GM19240 (cell line): ENCODE measurements around the gene MAN2C1.
"Not testable (repeated sequence)": the region's sequence is repeated elsewhere in the genome, so short reads cannot be mapped to it uniquely, and the experiment has no call there.

Experiments used
- DNase-seq: peaks from one replicate; pipeline ENCODE4 v3.0.0; 2011; ENCODE audit warnings: low spot score; ENCODE audit not compliant: insufficient read length

The MAN2C1 gene

DNA sequence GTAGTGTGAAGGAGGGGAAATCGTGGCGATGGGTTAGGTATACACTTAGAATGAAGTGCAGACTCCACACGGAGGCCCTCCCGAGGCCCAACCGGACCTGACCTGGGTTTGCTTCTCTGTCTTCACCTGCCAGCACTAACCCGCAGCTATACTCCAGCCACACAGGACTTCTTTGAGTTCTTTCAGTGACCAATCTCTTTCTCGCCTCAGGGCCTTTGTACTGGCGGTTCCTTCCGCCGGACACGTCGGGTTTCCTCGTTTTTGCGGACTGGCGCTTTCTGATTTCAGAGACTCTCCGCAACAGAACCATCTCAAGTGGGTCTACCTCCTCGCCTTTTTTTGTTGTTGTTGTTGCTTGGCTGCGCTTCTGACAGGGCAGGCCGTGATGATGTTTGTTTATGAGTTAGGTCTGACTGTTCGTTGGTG, 21.6 kb downstream of the MAN2C1 start, which contains the start of gene NEIL1:
TSS of gene NEIL1 (plus strand) at position 244 of the 426 bp plus-strand sequence. CDS start 1,867 bp downstream, outside the sequence.
- no peak for DNase-seq

DNA sequence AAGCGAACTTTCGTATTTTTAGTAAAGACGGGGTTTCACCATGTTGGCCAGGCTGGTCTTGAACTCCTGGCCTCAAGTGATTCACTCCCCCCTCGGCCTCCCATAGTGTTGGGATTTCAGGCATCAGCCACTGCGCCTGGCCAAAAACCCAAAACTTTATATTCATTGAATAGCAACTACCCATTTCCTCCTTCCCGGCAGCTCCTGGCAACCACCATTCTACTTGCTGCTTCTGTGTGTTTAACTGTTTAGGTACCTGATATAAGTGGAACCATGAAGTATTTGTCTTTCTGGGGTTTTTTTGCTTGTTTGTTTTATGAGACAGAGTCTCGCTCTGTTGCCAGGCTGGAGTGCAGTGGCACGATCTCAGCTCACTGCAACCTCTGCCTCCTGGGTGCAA, 24.5 kb downstream of the MAN2C1 start:
- DNase-seq = not testable (repeated sequence)

DNA sequence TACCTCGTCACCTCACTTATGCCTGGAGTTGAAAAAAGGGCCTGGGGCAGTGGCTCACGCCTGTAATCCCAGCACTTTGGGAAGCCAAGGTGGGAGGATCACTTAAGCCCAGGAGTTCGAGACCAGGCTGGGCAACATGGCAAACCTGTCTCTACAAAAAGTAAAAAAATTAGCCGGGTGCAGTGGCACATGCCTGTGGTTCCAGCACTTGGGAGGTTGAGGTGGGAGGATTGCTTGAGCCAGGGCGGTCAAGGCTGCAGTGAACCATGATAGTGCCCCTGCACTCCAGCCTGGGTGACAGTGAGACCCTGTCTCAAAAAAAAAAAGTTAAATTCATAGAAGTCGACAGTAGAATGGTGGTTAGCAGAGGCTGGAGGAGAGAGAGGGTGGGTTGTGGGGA, 26.2 kb downstream of the MAN2C1 start:
- DNase-seq = no peak

GRCh38 chr15:75339531-75340240, 28.7 kb downstream of the MAN2C1 start:
- DNase-seq = no peak

- DNase-seq = no peak
Measured at GRCh38 chr15:75338661-75339240, 29.7 kb downstream of the MAN2C1 start.

GRCh38 chr15:75335705-75336355, 32.6 kb downstream of the MAN2C1 start, which contains the start of gene COMMD4:
TSS of gene COMMD4 (plus strand) at chr15:75336063. CDS start at chr15:75336090, 27 bp downstream.
- DNase-seq = peak; percentile 62

GRCh38 chr15:75335313-75335704, 33.1 kb downstream of the MAN2C1 start:
- DNase-seq = no peak

GRCh38 chr15:75333654-75334419, 34.6 kb downstream of the MAN2C1 start:
- not testable (repeated sequence) for DNase-seq

GRCh38 chr15:75332093-75332492, 36.3 kb downstream of the MAN2C1 start:
- not testable (repeated sequence) for DNase-seq

- no peak for DNase-seq
Measured at GRCh38 chr15:75329571-75329970, 38.8 kb downstream of the MAN2C1 start.

DNA sequence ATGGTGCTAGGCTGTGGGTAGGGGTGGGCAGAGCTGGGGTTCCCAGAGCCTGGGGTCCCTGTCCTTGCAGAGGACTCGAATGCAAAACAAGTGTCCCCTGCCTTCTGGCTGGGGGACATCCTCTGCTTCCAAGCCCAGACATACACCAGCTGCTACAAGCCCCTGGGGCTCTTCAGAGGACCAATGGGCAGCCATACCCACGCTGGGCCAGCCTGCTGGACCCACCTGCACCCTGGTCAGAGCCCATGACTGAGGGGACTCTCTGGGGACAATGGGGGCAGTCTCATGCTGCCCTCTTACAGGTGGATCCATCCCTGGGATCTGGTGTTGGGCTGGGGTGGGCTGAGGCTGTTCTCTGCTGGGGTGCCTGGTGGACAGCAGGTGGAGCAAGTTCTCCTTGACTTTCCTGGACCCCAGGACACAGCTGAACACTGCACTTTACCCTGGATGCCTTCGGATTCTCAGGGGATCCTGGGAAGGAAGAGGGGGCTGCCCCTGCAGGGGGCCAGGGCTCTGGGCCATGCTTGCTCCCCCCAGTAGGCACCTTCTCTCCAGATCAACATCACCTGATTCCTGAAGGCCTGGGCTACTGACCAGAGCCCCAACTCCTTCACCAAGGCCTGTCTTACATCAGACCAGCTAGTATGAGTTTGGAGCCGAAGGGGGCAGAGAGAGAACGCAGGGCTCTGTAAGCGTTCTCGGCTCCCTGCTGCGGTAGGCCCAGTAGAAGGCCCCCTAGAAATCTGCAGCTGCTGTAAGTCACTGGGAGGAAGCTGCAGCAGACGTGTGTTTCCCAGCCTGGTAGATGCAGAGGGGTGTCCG, 39.7 kb downstream of the MAN2C1 start:
- DNase-seq = no peak

DNA sequence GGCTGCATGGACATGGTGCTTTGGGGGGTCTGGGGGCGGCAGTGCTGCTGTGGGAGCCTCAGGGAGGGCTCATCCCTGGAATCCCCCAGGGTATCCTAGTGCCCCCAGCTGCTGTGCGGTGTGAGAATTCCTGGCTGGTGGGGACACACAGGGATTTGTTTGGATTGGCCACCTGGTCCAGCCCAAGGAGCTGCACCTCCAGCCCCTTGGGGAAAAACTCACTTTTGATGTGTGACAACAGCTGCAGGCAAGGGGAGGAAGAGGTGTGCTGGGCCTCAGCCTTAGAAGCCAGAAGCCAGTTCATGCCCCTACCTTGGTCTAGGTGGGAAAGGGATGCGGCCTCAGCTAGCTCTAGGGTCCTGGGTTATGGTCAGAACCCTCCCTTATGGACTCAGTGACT, 40.9 kb downstream of the MAN2C1 start:
- no peak for DNase-seq

DNA sequence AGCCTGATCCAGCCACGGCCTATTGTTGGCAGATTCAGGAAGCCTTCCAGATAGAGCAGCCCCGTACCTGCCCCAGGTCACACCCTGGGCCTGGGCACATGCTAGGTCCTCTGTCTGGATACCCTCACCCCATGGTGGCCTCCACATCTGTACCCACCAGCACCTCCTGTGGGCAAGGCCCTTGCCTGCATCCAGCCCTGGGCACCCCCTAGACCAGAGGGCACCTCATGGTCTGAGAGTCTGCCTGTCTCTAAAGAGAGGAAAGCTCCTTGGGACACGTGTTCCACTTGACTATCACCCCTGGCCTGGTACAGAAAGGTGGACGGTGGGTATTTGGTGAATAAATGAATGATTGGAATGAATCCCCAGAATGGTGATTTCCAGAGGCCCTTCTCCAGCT, 41.4 kb downstream of the MAN2C1 start:
- no peak for DNase-seq

- DNase-seq = no peak
Measured at GRCh38 chr15:75325922-75326321, 42.5 kb downstream of the MAN2C1 start.

DNA sequence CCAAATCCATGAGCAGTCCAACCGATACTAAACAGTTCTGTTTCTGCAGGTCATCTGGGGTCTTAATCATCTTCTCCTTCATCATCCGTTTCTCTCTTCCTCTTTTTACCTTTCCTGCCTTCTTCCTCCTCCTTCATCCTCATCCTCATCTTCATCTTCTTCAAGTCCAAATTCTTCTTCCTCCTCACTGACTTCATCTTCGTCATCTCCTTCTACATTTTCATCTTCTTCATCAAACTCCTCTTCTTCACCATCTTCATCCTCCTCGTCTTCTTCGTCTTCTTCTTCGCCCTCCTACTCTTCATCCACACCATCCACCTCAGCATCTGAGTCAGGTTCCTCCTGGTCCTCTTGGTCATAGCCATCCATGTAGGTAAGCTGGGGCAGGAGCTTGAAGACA, 46.7 kb downstream of the MAN2C1 start:
- no peak for DNase-seq

GRCh38 chr15:75319231-75319897, 49.0 kb downstream of the MAN2C1 start:
- not testable (repeated sequence) for DNase-seq

DNA sequence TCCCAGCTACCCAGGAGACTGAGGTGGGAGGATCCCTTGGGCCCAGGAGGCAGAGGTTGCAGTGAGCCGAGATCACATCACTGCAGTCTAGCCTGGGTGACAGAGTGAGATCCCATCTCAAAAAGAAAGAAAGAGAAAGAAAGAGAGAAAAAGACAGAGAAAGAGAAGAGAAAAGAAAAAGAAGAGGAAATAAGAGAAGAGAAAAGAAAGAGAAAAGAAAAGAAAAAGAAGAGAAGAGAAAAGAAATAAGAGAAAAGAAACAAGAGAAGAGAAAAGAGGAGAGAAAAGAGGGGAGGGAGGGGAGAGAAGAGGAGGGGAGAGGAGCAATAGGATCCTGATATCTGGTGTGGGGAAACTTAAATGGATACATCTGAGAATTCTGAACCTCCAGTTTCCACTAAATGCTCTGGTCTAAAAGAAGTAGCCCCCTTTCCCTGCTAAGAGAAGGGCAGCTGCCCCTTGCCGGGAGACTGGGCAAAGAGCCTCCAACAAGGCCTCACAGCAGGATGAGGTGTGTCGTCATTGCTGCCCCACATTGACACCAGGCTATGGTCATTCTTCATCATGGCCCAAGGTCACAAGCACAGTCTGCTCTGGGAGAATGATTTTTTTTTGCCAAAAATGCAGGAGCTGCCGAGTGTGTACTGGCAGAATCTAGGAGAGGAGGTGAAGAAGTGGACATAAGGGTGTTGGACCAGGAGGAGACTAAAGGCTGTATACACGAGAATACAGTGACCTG, 53.7 kb downstream of the MAN2C1 start:
- DNase-seq = no peak

- no peak for DNase-seq
Measured at GRCh38 chr15:75313116-75313845, 55.1 kb downstream of the MAN2C1 start.

GRCh38 chr15:75312548-75312947, 55.9 kb downstream of the MAN2C1 start:
- not testable (repeated sequence) for DNase-seq
